ENCODE measurements around the gene ZNF507. TPM values are rescaled to one million over a fixed set of nuclear protein-coding genes. Genes with fewer than 3 reads are reported as not detected.
"Not testable (repeated sequence)": the region's sequence is repeated elsewhere in the genome, so short reads cannot be mapped to it uniquely, and the experiment has no call there.

ZNF507 gene
- total RNA-seq, 1 experiment from 2014 or later = 9.4 TPM

- no peak for DNase-seq (ENCODE audit: low spot score)
These were observed 61.9 kb downstream of the ZNF507 start for GRCh38 chr19:32407004-32407992.

- no peak for DNase-seq (ENCODE audit: low spot score)
These were observed 69.8 kb downstream of the ZNF507 start for GRCh38 chr19:32415246-32415645.

- DNase-seq (ENCODE audit: low spot score) = no peak
These were observed 70.3 kb downstream of the ZNF507 start for GRCh38 chr19:32415669-32416068.

GRCh38 chr19:32416749-32417456 lies 71.5 kb downstream of the ZNF507 start:
- no peak for DNase-seq (ENCODE audit: low spot score)

GRCh38 chr19:32418155-32418554 lies 72.7 kb downstream of the ZNF507 start:
- no peak for DNase-seq (ENCODE audit: low spot score)

GRCh38 chr19:32421589-32422361 lies 76.4 kb downstream of the ZNF507 start:
- DNase-seq (ENCODE audit: low spot score) = no peak

GRCh38 chr19:32422435-32422834 lies 77.0 kb downstream of the ZNF507 start:
- DNase-seq (ENCODE audit: low spot score) = no peak

- not testable (repeated sequence) for DNase-seq (ENCODE audit: low spot score)
These were observed 78.5 kb downstream of the ZNF507 start for GRCh38 chr19:32423944-32424343.

- DNase-seq (ENCODE audit: low spot score) = no peak
These were observed 82.1 kb downstream of the ZNF507 start for GRCh38 chr19:32427536-32427935.

GRCh38 chr19:32436692-32437091 lies 91.3 kb downstream of the ZNF507 start:
- no peak for DNase-seq (ENCODE audit: low spot score)

- DNase-seq (ENCODE audit: low spot score) = no peak
These were observed 91.7 kb downstream of the ZNF507 start for GRCh38 chr19:32437096-32437495.

Other genes with a start within 250 kb of the ZNF507 start
- 8.3 and 25.3 TPM in 2 replicates for gene DPY19L3, start 60.2 kb downstream of the ZNF507 start, total RNA-seq (2014; rRNA removed; shearing (Covaris generic))
- gene PDCD5, start 235.6 kb downstream of the ZNF507 start, total RNA-seq (2014; rRNA removed; shearing (Covaris generic)) = 302 and 527 TPM in 2 replicates

Data from A172 (cell line).